Ascending aorta (tissue), 2 donors: ENCODE results near the gene NUP107. TPM values are rescaled to one million over a fixed set of nuclear protein-coding genes. Genes with fewer than 3 reads are reported as not detected.
"Not testable (repeated sequence)": the region's sequence is repeated elsewhere in the genome, so short reads cannot be mapped to it uniquely, and the experiment has no call there.

Experiments used
- DNase-seq, 2 donors: peaks; one replicate each; pipeline ENCODE4 v3.0.0-alpha.2; 2019; ENCODE audit warnings: low spot score in 2 of 2
- H3K27ac ChIP-seq, 2 donors: fragments of 200-600 bp; sonication (generic); one replicate each; pipeline ENCODE4 v1.5.1; 2016 to 2017; ENCODE audit warnings: mild to moderate bottlenecking in 1 of 2
- H3K27me3 ChIP-seq: fragments of 200-600 bp; sonication (generic); one replicate; pipeline ENCODE4 v1.5.1; 2017
- H3K36me3 ChIP-seq, 2 donors: fragments of 200-600 bp; sonication (generic); one replicate each; pipeline ENCODE4 v1.5.1; 2016
- H3K4me1 ChIP-seq, 2 donors: fragments of 200-600 bp; sonication (generic); one replicate each; pipeline ENCODE4 v1.5.1; 2016 to 2017; ENCODE audit warnings: mild to moderate bottlenecking in 1 of 2
- H3K4me3 ChIP-seq, 2 donors: fragments of 200-600 bp; sonication (generic); one replicate each; pipeline ENCODE4 v1.5.1; 2016 to 2017; ENCODE audit warnings: mild to moderate bottlenecking in 1 of 2
- H3K9me3 ChIP-seq, 2 donors: fragments of 200-600 bp; sonication (generic); one replicate each; pipeline ENCODE4 v1.5.1; 2016
- CTCF ChIP-seq, 3 experiments: fragments of 200-600 bp in 2 of 3; fragments of 450-650 bp in 1 of 3; sonication (generic) in 2 of 3; IDR thresholded peaks; one replicate each; pipeline ENCODE4 v1.5.1; 2016 to 2019; ENCODE audit warnings: antibody characterized with exemption in 3 of 3, mild to moderate bottlenecking in 1 of 3, moderate library complexity in 1 of 3
- intact Hi-C: fragments of 100-400 bp; cut with DNase I; formaldehyde crosslinking; loops from one replicate; pipeline ENCODE4 v1.15.1; 2023
- total RNA-seq: library from RNA; depleted of rRNA; stranded (reverse); fragments of >200 nt; gene quantifications from one replicate; pipeline ENCODE4 v1.1.0, GENCODE V29; 2016

NUP107 gene
- total RNA-seq, 1 donor from 2014 or later, result 4.7 TPM

- TF ChIP-seq CTCF (IDR thresholded peaks at IDR 0.05), result no peak
- no peaks in the 10 kb centered on the region for H3K36me3 ChIP-seq
- H3K4me1 ChIP-seq, result no peaks in the 10 kb centered on the region
- no peak overlapping the region for H3K27ac ChIP-seq
- H3K9me3 ChIP-seq, result no peaks in the 10 kb centered on the region
- intact Hi-C loops, result no loop called here
- no peak overlapping the region for H3K4me3 ChIP-seq
- no peaks in the 10 kb centered on the region for H3K27me3 ChIP-seq
- no peak for DNase-seq
Observed at GRCh38 chr12:68671179-68671578, 15.6 kb upstream of the NUP107 start.

- no peak overlapping the region for H3K27ac ChIP-seq
- H3K9me3 ChIP-seq, result no peaks in the 10 kb centered on the region
- H3K36me3 ChIP-seq, result no peaks in the 10 kb centered on the region
- intact Hi-C loops, result no loop called here
- H3K27me3 ChIP-seq, result no peaks in the 10 kb centered on the region
- TF ChIP-seq CTCF (IDR thresholded peaks at IDR 0.05), result no peak
- H3K4me1 ChIP-seq, result no peaks in the 10 kb centered on the region
- no peak for DNase-seq
- H3K4me3 ChIP-seq, result no peak overlapping the region
Observed at GRCh38 chr12:68673788-68674187, 13.0 kb upstream of the NUP107 start.

- Histone ChIP-seq H3K27ac (no peak overlapping the region), H3K27me3 (no peaks in the 10 kb centered on the region), H3K9me3 (no peaks in the 10 kb centered on the region), H3K4me1 (no peaks in the 10 kb centered on the region), H3K36me3 (no peaks in the 10 kb centered on the region), H3K4me3 (no peak overlapping the region)
- DNase-seq, result no peak
- intact Hi-C loops, result no loop called here
- no peak for TF ChIP-seq CTCF (IDR thresholded peaks at IDR 0.05)
Observed at GRCh38 chr12:68674376-68674775, 12.4 kb upstream of the NUP107 start.

GRCh38 chr12:68675101-68675842, 11.5 kb upstream of the NUP107 start:
- no peak overlapping the region for H3K4me3 ChIP-seq
- H3K27ac ChIP-seq, result no peak overlapping the region
- no peaks in the 10 kb centered on the region for H3K4me1 ChIP-seq
- no peaks in the 10 kb centered on the region for H3K9me3 ChIP-seq
- H3K27me3 ChIP-seq, result no peaks in the 10 kb centered on the region
- peak in 1 of 2 donors; percentile 19 for DNase-seq
- H3K36me3 ChIP-seq, result no peaks in the 10 kb centered on the region
- intact Hi-C loops, result no loop called here
- TF ChIP-seq CTCF (IDR thresholded peaks at IDR 0.05), result no peak

GRCh38 chr12:68676854-68677253, 9.9 kb upstream of the NUP107 start:
- H3K9me3 ChIP-seq, H3K36me3 ChIP-seq, H3K4me3 ChIP-seq, H3K4me1 ChIP-seq, DNase-seq, intact Hi-C loops, H3K27ac ChIP-seq, H3K27me3 ChIP-seq: not testable (repeated sequence)

- intact Hi-C loops, result loop anchor here (1.0 to 5.0 kb wide), 6 partner anchors 60 to 354 kb away; partner anchors contain the start of genes MDM1, MDM2, RAP1B and SLC35E3
- Histone ChIP-seq H3K9me3 (no peaks in the 10 kb centered on the region), H3K4me1 (peaks cover 5 to 7% of the 10 kb centered on the region in 2 donors), H3K27ac (peak overlapping the region; percentile 66 to 69), H3K4me3 (peak overlapping the region; percentile 69 to 85), H3K36me3 (peaks cover 0 to 6% of the 10 kb centered on the region in 2 donors), H3K27me3 (no peaks in the 10 kb centered on the region)
- DNase-seq, result no peak
- TF ChIP-seq CTCF (IDR thresholded peaks at IDR 0.05), result no peak
Observed at GRCh38 chr12:68686262-68686594, 550 bp upstream of the NUP107 start.
